Activated CD8-positive, alpha-beta T cell treated with anti-CD3 and anti-CD28 coated beads for 36 hours (primary cell): Measurements from ENCODE around the gene DUSP14. TPM values are rescaled to one million over a fixed set of nuclear protein-coding genes. Genes with fewer than 3 reads are reported as not detected.

Experiments used
- ATAC-seq: fragments of 200-7000 bp; cut with Tn5 transposase; one replicate; pipeline ENCODE4 v1.10.0; 2021; ENCODE audit warnings: mild to moderate bottlenecking, moderate library complexity
- CTCF ChIA-PET: fragments of 350-600 bp; sonication (Branson Sonifier 250); formaldehyde crosslinking; loops from one replicate; lab custom pipeline; 2021; ENCODE audit warnings: antibody characterized with exemption; lab: Charles Lee
- POLR2A ChIA-PET: fragments of 350-600 bp; sonication (Branson Sonifier 250); formaldehyde crosslinking; loops from one replicate; lab custom pipeline; 2021; ENCODE audit warnings: antibody characterized with exemption; lab: Charles Lee
- DNase-seq: peaks from one replicate; pipeline ENCODE4 v3.0.0-alpha.2; 2020
- H3K27ac Mint-ChIP-seq: one replicate; pipeline ENCODE4 v1.8.0; 2021; ENCODE audit warnings: mild to moderate bottlenecking, mixed read lengths
- H3K27me3 Mint-ChIP-seq: one replicate; pipeline ENCODE4 v1.8.0; 2021; ENCODE audit warnings: mixed read lengths
- H3K36me3 Mint-ChIP-seq: one replicate; pipeline ENCODE4 v1.8.0; 2021; ENCODE audit warnings: low read depth, mixed read lengths
- H3K4me1 Mint-ChIP-seq: one replicate; pipeline ENCODE4 v1.8.0; 2021; ENCODE audit warnings: low read depth, mixed read lengths
- H3K4me3 Mint-ChIP-seq: one replicate; pipeline ENCODE4 v1.8.0; 2021; ENCODE audit warnings: mild to moderate bottlenecking, moderate library complexity, mixed read lengths
- H3K9me3 Mint-ChIP-seq: one replicate; pipeline ENCODE4 v1.8.0; 2021; ENCODE audit warnings: mixed read lengths
- intact Hi-C: fragments of 100-400 bp; cut with micrococcal nuclease; formaldehyde crosslinking; loops from one replicate; pipeline ENCODE4 v1.10.0; 2022
- total RNA-seq, 2 experiments: library from RNA; stranded (reverse); gene quantifications; one replicate each; pipeline ENCODE4 v1.2.3, GENCODE V29; 2021
- TF ChIP-seq, protein P1 (sequence below): fragments of 200-600 bp; IDR thresholded peaks from one replicate; pipeline ENCODE4 v1.8.0; 2022; ENCODE audit warnings: antibody characterized with exemption, mild to moderate bottlenecking

DUSP14 gene
- total RNA-seq, 2 experiments from 2014 or later = 13.3 to 15.5 TPM

DNA sequence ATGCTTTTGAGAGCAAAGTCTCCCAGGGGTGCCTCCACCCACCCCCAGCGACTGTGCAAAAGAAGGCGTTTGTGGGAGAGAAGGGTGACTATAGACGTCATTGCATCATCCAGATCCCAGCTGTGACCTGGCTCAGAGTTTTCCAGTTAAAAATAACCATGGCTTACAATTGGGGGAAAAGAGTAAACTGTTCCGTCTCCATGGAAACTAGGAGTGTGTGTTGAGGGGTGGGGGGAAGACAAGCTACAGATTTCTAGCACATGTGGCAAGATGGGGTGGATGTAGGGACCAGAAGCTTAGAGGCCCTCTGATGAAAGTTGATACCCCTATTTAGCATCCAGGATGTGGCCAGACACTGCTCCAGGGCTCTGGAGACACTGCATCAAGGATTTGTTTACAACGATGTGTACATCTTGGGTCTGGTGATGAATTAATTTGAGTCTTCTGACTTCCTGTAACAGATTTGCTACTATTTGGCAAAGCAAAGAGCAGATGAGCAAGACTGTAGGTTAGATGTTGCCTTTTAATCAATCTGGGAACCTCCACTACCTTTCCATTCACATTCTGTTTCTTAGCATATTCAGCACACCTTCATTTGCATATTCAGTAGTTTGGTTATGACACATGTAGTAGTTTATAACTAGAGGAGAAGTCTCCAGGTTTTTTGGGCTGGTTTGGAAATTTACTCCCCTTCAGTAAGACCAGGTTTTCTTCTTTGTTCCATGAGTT lies 6.2 kb upstream of the DUSP14 start:
- no peak for DNase-seq
- no peaks in the 10 kb centered on the region for H3K27me3 Mint-ChIP-seq
- H3K4me1 Mint-ChIP-seq = peaks cover 18% of the 10 kb centered on the region
- H3K4me3 Mint-ChIP-seq = no peak overlapping the region
- ATAC-seq = peak; percentile 52
- H3K9me3 Mint-ChIP-seq = no peaks in the 10 kb centered on the region
- ChIA-PET CTCF (interaction anchor here (1.3 kb wide), 1 partner anchor 45 kb away, joined by 4 read pairs; no protein-coding TSS in a partner anchor), POLR2A (interaction anchor here (1.3 kb wide), 1 partner anchor 53 kb away, joined by 5 read pairs; no protein-coding TSS in a partner anchor)
- peaks cover 9% of the 10 kb centered on the region for H3K36me3 Mint-ChIP-seq
- TF ChIP-seq, protein P1, sequence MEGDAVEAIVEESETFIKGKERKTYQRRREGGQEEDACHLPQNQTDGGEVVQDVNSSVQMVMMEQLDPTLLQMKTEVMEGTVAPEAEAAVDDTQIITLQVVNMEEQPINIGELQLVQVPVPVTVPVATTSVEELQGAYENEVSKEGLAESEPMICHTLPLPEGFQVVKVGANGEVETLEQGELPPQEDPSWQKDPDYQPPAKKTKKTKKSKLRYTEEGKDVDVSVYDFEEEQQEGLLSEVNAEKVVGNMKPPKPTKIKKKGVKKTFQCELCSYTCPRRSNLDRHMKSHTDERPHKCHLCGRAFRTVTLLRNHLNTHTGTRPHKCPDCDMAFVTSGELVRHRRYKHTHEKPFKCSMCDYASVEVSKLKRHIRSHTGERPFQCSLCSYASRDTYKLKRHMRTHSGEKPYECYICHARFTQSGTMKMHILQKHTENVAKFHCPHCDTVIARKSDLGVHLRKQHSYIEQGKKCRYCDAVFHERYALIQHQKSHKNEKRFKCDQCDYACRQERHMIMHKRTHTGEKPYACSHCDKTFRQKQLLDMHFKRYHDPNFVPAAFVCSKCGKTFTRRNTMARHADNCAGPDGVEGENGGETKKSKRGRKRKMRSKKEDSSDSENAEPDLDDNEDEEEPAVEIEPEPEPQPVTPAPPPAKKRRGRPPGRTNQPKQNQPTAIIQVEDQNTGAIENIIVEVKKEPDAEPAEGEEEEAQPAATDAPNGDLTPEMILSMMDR = no peak
- intact Hi-C loops = no loop called here
- H3K27ac Mint-ChIP-seq = no peak overlapping the region

DNA sequence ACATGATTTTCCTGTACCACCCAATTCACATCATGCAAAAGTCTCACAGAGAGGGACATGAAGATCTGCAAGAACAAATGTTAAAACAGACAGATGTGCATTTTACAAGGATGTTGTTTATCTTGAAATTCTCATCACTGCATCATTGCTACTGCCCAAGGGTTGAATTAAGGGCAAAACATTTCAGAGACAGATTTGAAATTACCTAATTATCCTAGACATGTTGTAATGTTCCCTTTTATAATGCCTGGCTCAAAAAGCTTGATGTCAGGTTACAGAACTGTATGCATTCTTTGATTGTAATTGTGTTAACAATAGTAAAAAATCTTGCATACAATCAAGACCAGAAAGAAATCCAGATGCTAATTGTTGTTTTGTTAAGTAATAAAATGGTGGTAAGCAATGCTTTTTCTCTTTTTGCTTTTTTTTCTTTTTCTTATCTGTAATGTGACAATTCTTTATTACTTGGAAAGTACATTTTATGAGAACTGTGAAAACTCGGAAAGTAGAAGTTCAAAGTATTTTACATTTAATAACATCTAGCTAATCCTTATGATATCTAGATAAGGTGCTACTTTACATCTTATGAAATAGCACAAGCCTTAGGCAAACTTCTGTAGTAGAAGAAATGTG lies 3.6 kb upstream of the DUSP14 start:
- no peak overlapping the region for H3K27ac Mint-ChIP-seq
- no peak overlapping the region for H3K4me3 Mint-ChIP-seq
- TF ChIP-seq, protein P1 = no peak
- H3K36me3 Mint-ChIP-seq = no peaks in the 10 kb centered on the region
- peaks cover 32% of the 10 kb centered on the region for H3K4me1 Mint-ChIP-seq
- CTCF ChIA-PET = interaction anchor here (0.8 kb wide), 1 partner anchor 863 kb away, joined by 3 read pairs; no protein-coding TSS in a partner anchor
- H3K27me3 Mint-ChIP-seq = no peaks in the 10 kb centered on the region
- no peak for DNase-seq
- intact Hi-C loops = no loop called here
- no peaks in the 10 kb centered on the region for H3K9me3 Mint-ChIP-seq
- POLR2A ChIA-PET = interaction anchor here (0.7 kb wide), 1 partner anchor 382 kb away, joined by 4 read pairs; no protein-coding TSS in a partner anchor
- no peak for ATAC-seq

DNA sequence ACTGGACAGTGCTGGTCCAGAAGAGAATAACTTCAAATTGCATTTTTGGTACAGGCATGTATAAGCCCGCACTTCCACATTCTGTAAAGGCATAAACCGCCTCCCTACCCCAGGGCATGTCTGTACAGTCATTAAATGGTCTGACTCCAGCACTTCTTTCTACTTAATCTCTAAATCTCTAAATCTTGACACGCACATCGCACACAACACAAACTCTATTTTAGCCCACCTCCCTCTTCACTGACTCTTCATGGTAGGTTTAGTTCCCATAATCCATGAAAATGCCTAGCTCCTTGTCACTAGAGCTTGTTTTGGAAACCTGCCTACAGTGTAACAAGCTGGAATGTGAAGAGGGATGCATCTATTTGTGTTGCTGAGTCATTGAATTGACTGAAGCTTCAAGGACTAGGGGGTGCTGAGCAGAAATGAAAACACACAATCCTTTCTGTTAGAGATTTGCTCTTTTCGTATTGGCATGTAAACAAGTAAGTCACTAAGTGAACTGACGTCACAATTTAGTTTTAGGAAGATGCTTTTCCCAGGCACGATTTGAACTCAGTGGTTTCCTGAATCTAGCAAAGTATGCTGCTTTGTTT lies 1.6 kb upstream of the DUSP14 start:
- Mint-ChIP-seq H3K4me3 (peak overlapping the region; percentile 87), H3K27me3 (no peaks in the 10 kb centered on the region), H3K4me1 (peaks cover 46% of the 10 kb centered on the region), H3K27ac (peak overlapping the region; percentile 92), H3K36me3 (no peaks in the 10 kb centered on the region), H3K9me3 (no peaks in the 10 kb centered on the region)
- ATAC-seq = no peak
- TF ChIP-seq, protein P1 = no peak
- ChIA-PET POLR2A (interaction anchor here (0.7 to 1.0 kb wide), 3 partner anchors 14 to 148 kb away, joined by 3 to 6 read pairs (median 3); no protein-coding TSS in a partner anchor), CTCF (interaction anchor here (0.7 to 1.0 kb wide), 3 partner anchors 12 to 96 kb away, joined by 3 read pairs; no protein-coding TSS in a partner anchor)
- no peak for DNase-seq
- intact Hi-C loops = no loop called here

DNA sequence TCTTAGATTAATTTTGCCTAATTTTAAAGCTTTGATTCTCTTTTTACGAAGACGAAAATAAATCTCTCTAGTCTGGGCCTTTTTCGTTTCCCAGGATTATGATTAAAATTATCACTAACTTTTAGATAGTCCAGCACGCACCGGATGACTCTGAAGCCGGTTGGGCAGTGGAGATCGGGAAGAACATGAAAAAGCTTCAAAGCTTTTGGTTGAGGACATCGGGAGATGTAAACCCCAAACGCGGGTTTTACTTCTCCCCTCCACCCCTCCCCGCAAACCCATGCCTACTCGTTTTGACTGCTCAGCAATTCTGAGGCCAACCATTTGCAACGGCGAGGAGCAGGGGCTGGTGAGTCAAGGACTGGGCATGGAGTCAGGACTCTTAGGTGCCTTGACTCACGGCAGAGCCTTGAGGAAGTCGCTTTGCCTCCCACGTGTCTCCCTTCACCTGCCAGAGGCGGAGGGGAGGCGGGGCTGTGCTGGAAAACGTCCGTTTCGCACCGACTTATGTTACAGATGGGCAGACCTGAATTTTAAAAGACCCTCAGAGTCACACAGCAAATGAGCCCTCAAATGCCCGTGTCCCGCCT lies 989 bp upstream of the DUSP14 start:
- Mint-ChIP-seq H3K4me3 (peak overlapping the region; percentile 87), H3K4me1 (peaks cover 46% of the 10 kb centered on the region), H3K9me3 (no peaks in the 10 kb centered on the region), H3K27ac (peak overlapping the region; percentile 92), H3K36me3 (no peaks in the 10 kb centered on the region), H3K27me3 (no peaks in the 10 kb centered on the region)
- DNase-seq = peak; percentile 74
- POLR2A ChIA-PET = interaction anchor here (0.7 to 1.0 kb wide), 3 partner anchors 15 to 148 kb away, joined by 3 to 6 read pairs (median 3); no protein-coding TSS in a partner anchor
- peak; percentile 57 for ATAC-seq
- TF ChIP-seq, protein P1 = no peak
- CTCF ChIA-PET = interaction anchor here (0.7 to 1.0 kb wide), 3 partner anchors 11 to 97 kb away, joined by 3 read pairs; no protein-coding TSS in a partner anchor
- intact Hi-C loops = no loop called here
